ENCODE results near the gene GFAP.
A peak's percentile ranks its signal among the peaks of the same experiment; 100 is the strongest.

GFAP gene

GRCh38 chr17:44930667-44931066, 15.4 kb upstream of the GFAP start:
- no peak for DNase-seq

DNA sequence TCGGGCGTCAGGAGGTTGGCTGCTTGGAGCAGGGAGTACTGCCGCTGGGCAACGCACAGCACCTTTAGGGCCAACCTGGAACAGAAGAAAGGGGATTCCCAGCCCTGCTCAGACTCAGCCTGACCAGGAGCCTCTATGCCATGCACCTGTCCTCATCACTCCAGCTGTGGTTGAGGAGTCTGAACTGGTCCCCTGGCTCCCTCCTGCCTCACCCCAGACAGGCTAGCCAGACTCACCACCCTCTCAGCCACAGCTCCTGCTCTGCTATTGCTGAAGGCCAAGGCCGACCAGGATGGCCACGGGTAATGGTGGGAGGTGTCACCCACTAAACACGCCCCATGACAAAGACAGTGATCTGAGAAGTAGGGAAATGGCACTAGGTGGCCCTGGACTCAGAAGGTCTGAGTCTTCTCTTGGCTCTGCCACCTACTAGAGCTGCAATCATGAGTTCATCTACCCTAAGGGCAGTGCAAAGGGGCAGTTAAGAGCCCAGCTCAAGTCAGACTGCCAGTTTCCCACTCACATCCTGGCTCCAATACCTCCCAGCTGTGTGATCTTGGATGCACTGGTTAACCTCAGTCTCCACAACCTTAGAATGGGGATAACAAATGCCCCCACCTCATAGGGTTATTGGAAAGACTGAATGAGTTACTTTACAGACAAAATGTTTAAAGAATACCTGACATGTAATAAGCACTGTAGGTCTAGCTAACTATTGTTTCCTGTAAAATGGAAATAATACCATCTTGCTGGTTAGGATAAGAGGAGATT, 13.8 kb upstream of the GFAP start:
- DNase-seq, result no peak

GRCh38 chr17:44928136-44928535, 12.8 kb upstream of the GFAP start:
- DNase-seq, result no peak

DNA sequence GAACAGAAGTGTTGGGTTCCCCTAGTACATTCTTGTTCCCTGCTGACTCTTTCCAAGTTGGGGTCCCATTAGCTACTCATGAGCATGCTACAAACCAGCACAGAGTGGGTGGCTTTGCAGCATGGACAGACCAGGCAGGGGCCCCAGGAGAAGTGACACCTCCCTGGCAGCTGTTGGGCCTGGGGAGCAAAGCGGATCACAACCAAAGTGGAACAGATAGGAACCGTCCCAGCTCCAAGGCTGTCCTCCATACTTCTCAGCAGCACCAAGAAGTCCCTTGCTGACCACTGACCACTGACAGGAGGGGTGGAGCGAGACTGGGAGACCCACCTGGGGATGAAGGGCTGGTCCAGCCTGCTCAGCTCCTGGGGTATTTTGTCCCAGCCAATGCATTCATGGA, 12.4 kb upstream of the GFAP start:
- no peak for DNase-seq

DNA sequence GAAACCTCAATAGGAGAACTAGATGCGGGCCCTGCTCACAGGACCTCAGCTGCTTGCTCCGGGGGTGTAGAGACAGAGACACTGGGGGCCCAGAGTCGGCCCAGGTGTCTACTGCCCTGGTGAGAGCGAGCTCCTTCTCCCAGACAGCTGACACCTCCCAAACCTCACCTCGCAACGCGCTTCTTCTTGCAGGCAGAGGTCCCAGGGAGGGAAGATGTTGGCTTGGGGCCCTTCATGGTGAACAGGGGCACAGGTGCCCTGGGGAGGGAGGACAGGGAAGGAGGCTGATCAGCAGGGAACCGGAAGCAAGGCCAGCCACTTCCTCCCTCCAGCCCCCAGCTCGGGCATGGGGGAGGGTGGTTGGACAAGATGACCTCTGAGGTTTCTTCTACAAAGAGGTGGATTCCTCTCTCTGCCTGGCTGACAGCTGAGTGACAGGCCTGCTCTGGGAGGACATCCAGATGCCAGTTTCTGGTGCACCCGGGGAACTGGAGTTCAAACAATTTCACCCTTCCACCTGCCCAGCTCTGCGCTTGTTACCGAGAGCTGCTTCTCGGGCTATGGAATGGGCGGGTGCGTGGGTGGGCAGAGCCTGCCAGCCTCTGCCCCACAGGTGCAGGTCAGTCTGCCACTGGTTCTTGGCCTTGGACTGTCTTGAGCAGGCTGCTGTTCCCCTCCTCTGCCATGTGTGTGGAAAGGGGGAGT, 11.7 kb upstream of the GFAP start:
- no peak for DNase-seq

DNA sequence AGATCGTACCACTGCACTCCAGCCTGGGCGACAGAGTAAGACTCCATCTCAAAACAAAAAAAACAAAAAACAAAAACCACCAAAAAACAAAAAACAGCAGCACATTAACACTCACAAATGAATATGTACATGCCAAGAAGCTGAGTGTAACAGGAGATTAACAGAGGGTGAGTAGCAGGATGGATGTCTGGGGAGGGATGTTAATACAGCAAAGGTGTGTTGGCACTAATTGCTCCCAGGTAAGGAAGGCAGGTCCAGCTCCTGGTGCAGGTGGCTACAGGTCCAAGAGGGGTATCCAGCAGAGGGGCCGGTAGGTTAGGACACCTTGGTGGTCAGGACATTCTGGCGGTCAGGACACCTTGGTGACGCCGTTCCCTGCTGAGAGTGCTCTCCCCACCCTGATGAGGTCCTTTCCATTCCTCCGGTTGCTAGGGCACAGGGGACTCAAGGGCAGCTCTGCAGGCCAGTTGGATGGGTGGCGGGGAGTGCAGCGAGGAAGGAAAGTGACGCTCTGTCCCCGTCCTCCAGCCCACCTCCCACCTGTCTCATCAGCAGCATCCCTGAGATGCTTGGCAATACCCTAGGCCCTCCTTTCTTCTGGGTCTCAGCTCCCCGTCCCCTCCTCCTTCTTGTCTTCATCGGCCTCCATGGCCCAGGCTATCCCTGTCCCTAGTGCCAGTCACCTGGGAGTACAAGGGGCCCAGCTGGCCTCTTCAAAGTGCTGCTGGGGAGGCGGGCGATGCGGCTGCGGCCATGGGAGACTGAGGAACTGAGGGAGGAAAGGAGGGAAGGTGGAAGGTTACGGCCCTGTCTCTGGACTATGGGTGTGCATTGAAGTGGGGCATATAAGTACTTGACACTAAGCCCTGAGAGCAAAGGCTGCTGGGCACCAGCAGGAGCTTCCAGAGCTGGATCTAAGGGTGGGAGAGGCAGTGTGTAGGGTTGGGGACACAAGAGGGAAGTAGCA, 10.7 kb upstream of the GFAP start:
- no peak for DNase-seq

GRCh38 chr17:44924107-44924544, 8.8 kb upstream of the GFAP start:
- DNase-seq, result no peak

GRCh38 chr17:44922746-44923470, 7.6 kb upstream of the GFAP start:
- peak; percentile 23 for DNase-seq

DNA sequence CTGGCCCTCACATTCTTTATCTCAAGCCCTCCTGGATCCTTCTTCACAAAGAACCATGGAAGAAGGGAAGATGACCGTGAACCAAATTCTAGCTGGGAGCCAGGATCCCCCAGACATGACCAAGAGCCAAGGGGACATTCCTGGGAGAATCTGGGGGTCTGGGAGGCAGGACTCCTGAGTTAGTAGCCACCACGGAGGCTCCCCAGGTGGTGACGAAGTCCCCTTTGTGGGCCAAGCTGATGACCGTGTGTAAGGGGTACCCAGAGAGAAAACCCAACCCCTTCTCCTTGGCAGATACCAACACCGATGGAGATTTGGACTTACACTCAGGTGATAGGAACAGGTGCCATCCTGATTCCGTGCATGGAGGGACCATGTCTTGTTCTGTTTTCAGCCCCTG, 6.8 kb upstream of the GFAP start:
- DNase-seq, result no peak

GRCh38 chr17:44921122-44921882, 6.0 kb upstream of the GFAP start:
- DNase-seq, result no peak

DNA sequence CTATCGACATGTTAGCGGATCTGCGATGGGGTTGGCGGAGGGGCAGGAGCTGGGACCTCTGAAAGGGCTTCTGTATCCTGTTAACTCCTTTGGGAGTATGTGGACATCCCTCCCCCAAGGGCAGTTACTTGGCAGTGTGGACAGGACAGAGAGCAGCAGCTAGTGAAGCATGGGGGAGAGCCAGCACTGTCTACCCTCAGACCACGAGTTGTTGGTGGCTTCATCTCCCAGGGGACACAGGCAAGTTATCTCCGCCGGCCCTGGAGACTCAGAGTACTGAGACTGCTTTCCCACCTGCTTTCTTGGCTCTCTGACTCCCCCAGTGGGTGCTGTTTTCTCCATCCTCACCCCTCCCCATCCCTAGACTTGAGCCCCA, 5.3 kb upstream of the GFAP start:
- DNase-seq, result no peak

- DNase-seq, result peak; percentile 89
Measured at GRCh38 chr17:44919885-44920564, 4.7 kb upstream of the GFAP start.

DNA sequence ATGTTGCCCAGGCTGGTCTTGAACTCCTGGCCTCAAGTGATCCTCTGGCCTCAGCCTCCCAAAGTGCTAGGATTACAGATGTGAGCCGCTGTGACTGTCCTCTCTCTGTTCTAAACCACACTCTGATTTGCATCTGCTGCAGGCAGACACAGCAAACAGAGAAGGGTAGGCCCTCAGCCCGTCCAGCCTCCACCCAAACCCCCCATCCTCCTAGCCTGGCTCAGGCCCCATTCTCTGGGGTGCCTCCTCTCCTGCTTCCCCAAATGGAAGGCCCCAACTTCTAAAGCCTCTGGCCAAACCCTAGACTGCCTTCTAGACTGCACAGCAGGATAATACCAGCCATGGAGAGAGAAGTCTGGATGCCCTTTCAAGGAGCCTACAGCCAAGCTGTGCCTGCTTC, 4.1 kb upstream of the GFAP start:
- no peak for DNase-seq

GRCh38 chr17:44918006-44918405, 2.7 kb upstream of the GFAP start:
- DNase-seq, result no peak

DNA sequence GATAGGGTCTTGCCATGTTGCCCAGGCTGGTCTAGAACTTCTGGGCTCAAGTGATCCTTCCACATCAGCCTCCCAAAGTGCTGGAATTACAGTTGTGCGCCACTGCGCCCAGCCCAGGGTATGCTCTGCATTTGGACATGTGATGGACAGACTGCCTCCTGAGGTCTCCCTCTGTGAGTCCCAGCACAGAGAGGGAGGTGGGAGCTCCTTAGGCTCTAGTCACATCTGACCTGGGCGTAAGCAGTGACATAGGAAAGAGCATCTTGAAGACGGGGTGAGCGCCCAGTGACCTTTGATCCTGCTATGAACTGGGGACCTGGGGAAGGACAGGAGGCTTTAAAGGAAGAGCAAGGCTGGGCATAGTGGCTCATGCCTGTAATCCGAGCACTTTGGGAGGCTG, 2.2 kb upstream of the GFAP start:
- DNase-seq, result no peak

- no peak for DNase-seq
Measured at GRCh38 chr17:44916781-44917241, 1.5 kb upstream of the GFAP start.

GRCh38 chr17:44915862-44916780, 821 bp upstream of the GFAP start:
- DNase-seq, result no peak

DNA sequence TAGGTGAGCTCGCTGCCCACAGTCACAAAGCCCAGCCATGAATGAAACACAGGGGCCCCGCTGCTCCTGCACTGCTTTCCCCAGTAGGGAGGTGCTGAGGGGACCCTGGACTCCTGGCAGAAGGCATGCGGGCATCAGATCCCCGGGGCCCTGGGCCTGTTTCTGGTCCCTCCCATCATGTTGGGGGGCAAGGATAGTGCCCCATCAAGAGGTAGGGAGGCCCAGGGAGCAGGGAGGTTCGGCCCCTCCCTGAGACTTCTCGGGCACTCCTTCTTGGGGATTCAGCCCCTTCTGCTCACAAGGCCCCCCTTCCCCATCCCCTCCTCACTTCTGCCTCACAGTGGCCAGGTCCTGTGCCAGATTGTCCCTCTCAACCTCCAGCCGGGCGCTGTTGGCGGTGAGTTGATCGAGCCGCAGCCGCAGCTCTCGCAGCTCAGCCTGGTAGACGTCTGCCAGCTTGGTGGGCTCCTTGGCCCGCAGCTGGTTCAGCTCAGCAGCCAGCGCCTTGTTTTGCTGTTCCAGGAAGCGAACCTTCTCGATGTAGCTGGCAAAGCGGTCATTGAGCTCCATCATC, 515 bp downstream of the GFAP start:
- no peak for DNase-seq

- peak; percentile 34 for DNase-seq
Measured at GRCh38 chr17:44914148-44914547, 1.2 kb downstream of the GFAP start.

GRCh38 chr17:44913676-44914075, 1.6 kb downstream of the GFAP start:
- no peak for DNase-seq

All from hematopoietic multipotent progenitor cell treated with erythropoietin and hydrocortisone succinate and interleukin-3 and kit ligand, for 4 days (in vitro differentiated cells).